Measurements from ENCODE around the gene ADH5. TPM values are rescaled to one million over a fixed set of nuclear protein-coding genes. Genes with fewer than 3 reads are reported as not detected.

ADH5 gene
- total and polyA plus RNA-seq, 10 of the 15 experiments (the other 5 are each of a cell fraction or from before 2014, with no cell fraction given): 48.5 to 159 (median 95.3) TPM

DNA sequence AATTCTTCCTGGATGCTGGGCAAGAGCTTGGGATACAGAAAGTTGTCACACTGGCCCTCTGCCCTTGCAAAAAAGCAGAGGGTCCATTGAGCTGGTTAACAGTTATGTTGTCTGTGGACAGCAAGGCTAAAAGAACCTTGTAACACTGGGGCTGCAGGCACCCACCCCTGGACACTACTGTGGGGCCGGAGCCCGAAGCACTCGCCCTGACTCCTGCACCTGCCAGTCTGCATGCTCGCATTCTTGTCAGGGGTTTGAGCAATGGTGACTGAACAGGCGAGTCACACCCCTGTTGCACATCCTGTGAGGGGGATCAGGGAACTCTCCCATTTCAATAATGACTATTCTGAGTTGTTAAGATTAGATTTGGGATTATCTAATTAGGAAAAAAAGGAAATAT lies 31.9 kb upstream of the ADH5 start (continued):
- TF ChIP-seq, protein P1, sequence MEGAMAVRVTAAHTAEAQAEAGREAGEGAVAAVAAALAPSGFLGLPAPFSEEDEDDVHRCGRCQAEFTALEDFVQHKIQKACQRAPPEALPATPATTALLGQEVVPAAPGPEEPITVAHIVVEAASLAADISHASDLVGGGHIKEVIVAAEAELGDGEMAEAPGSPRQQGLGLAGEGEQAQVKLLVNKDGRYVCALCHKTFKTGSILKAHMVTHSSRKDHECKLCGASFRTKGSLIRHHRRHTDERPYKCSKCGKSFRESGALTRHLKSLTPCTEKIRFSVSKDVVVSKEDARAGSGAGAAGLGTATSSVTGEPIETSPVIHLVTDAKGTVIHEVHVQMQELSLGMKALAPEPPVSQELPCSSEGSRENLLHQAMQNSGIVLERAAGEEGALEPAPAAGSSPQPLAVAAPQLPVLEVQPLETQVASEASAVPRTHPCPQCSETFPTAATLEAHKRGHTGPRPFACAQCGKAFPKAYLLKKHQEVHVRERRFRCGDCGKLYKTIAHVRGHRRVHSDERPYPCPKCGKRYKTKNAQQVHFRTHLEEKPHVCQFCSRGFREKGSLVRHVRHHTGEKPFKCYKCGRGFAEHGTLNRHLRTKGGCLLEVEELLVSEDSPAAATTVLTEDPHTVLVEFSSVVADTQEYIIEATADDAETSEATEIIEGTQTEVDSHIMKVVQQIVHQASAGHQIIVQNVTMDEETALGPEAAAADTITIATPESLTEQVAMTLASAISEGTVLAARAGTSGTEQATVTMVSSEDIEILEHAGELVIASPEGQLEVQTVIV (IDR thresholded peaks at IDR 0.05; ENCODE audit: borderline replicate concordance, partially characterized antibody): no peak
- no peak for TF ChIP-seq EED (IDR thresholded peaks at IDR 0.05; ENCODE audit: low read depth)
- TF ChIP-seq, protein P2, sequence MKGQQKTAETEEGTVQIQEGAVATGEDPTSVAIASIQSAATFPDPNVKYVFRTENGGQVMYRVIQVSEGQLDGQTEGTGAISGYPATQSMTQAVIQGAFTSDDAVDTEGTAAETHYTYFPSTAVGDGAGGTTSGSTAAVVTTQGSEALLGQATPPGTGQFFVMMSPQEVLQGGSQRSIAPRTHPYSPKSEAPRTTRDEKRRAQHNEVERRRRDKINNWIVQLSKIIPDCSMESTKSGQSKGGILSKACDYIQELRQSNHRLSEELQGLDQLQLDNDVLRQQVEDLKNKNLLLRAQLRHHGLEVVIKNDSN (IDR thresholded peaks at IDR 0.05; ENCODE audit: borderline replicate concordance, extremely low read length, insufficient read depth, low read depth, low read length): no peak
- no peak for TF ChIP-seq FOXK2 (IDR thresholded peaks at IDR 0.05)

DNA sequence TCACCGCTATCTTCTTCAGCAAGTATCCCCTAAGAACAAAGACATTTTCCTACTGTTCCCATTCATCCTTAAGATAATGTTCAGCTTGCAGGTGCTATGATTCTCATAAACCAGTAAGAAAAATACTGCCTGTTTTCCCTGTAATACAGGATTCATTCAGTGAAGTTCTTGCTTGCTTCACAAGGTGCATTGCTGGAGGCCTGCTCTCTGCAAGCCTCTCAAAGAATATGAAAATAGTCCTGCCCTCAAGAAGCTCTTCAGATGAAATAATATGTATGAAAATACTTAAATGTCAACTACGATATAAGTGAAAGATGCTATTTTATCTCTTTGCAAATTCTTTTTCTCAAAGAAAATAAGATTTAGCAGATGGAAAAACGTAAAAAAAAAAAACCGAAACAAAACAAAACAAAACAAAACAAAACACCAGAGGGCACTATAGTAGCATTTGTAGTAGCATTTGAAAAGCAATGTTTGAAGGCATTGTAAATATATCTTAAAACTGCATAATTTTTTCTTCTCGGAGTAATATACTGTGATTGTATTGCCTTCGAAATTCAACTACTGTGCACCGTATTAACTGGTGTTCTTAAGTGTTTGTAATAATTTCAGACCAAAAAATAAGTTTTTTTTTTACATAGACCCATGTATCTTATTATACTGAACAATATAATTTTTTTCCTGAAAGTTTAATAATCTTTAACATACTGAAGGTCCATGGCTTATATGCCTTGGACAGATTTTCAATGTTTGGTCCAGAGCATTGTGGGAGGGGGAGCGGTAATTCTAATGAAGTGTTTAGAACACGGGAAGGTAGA lies 29.5 kb upstream of the ADH5 start:
- FAIRE-seq (no peak), DNase-seq (ENCODE audit: low read depth, low spot score) (no peak), ATAC-seq (no peak)
- SMC1A ChIA-PET (ENCODE audit: uncharacterized antibody, unreplicated experiment): interaction anchor here (1.0 to 2.5 kb wide), 2 partner anchors 286 to 345 kb away, joined by 3 to 17 read pairs; no protein-coding TSS in a partner anchor
- Histone ChIP-seq H2AFZ (ENCODE audit: control insufficient read depth, low read depth, low read length) (no peak overlapping the region), H3K4me3 (no peak overlapping the region), H3K9ac (ENCODE audit: control insufficient read depth, insufficient read depth, low read length) (no peak overlapping the region), H3K4me1 (ENCODE audit: control insufficient read depth, insufficient read depth, low read length) (no peaks in the 10 kb centered on the region), H3K27ac (ENCODE audit: control insufficient read depth, insufficient read depth) (no peak overlapping the region), H3K9me3 (replicated peaks; ENCODE audit: control insufficient read depth, insufficient read depth, low read length) (no peaks in the 10 kb centered on the region), H3K36me3 (ENCODE audit: control insufficient read depth in 2 of 2, insufficient read depth in 2 of 2, low read length in 1 of 2) (no peaks in the 10 kb centered on the region), H4K20me1 (ENCODE audit: control insufficient read depth, insufficient read depth) (no peaks in the 10 kb centered on the region), H3K4me2 (ENCODE audit: control insufficient read depth, insufficient read depth) (no peak overlapping the region), H3K27me3 (replicated peaks in 1 of 2; ENCODE audit: control insufficient read depth in 2 of 2, insufficient read depth in 2 of 2, low read length in 1 of 2) (no peaks in the 10 kb centered on the region), H3K79me2 (ENCODE audit: control insufficient read depth, insufficient read depth, low read length) (no peaks in the 10 kb centered on the region)
- RAD21 ChIA-PET (ENCODE audit: unreplicated experiment): interaction anchor here (1.0 to 1.3 kb wide), 2 partner anchors 123 to 287 kb away, joined by 3 to 4 read pairs; partner anchors contain the start of gene METAP1
- WGBS (ENCODE audit: insufficient coverage, insufficient replicate concordance, low lambda C conversion rate, missing lambda C conversion rate): 23% methylated on average over 9 of the region's 9 CpGs
- CTCF ChIA-PET: interaction anchor here (0.6 to 2.6 kb wide), 5 partner anchors 30 to 974 kb away, joined by 3 to 36 read pairs (median 3); partner anchors contain the start of gene ADH5
- in situ Hi-C loops (cut with MboI): no loop called here
- BruUV-seq (replicated peaks): no TSS peak
- TF ChIP-seq, protein P3, sequence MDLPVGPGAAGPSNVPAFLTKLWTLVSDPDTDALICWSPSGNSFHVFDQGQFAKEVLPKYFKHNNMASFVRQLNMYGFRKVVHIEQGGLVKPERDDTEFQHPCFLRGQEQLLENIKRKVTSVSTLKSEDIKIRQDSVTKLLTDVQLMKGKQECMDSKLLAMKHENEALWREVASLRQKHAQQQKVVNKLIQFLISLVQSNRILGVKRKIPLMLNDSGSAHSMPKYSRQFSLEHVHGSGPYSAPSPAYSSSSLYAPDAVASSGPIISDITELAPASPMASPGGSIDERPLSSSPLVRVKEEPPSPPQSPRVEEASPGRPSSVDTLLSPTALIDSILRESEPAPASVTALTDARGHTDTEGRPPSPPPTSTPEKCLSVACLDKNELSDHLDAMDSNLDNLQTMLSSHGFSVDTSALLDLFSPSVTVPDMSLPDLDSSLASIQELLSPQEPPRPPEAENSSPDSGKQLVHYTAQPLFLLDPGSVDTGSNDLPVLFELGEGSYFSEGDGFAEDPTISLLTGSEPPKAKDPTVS (IDR thresholded peaks at IDR 0.05; ENCODE audit: low read depth, low read length): no peak
- TF ChIP-seq MYC (IDR thresholded peaks at IDR 0.05; ENCODE audit: insufficient read depth, insufficient read length, insufficient replicate concordance, low read length, severe bottlenecking) (no peak), CBFB (IDR thresholded peaks at IDR 0.05; ENCODE audit: low read depth) (no peak), ZNF274 (IDR thresholded peaks at IDR 0.05; ENCODE audit: insufficient read depth, insufficient read length) (no peak), SMC3 (IDR thresholded peaks at IDR 0.05; ENCODE audit: borderline replicate concordance, low read length) (peak; percentile 55; the same call in 1 of the 2 replicates), RAD21 (IDR thresholded peaks at IDR 0.05; ENCODE audit: insufficient read depth, low read depth, low read length) (peak; percentile 37), NR2C1 (IDR thresholded peaks at IDR 0.05) (no peak), ZSCAN29 (IDR thresholded peaks at IDR 0.05) (no peak)
- TF ChIP-seq, protein P4, sequence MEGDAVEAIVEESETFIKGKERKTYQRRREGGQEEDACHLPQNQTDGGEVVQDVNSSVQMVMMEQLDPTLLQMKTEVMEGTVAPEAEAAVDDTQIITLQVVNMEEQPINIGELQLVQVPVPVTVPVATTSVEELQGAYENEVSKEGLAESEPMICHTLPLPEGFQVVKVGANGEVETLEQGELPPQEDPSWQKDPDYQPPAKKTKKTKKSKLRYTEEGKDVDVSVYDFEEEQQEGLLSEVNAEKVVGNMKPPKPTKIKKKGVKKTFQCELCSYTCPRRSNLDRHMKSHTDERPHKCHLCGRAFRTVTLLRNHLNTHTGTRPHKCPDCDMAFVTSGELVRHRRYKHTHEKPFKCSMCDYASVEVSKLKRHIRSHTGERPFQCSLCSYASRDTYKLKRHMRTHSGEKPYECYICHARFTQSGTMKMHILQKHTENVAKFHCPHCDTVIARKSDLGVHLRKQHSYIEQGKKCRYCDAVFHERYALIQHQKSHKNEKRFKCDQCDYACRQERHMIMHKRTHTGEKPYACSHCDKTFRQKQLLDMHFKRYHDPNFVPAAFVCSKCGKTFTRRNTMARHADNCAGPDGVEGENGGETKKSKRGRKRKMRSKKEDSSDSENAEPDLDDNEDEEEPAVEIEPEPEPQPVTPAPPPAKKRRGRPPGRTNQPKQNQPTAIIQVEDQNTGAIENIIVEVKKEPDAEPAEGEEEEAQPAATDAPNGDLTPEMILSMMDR (IDR thresholded peaks at IDR 0.05 in 2 of 3, conservative IDR thresholded peaks at IDR 0.05 in 1 of 3; ENCODE audit: control insufficient read depth in 2 of 3, extremely low read depth in 1 of 3, insufficient read depth in 1 of 3, low read depth in 3 of 3, low read length in 3 of 3): peak in 2 of 3 experiments; percentile 14 to 22; a peak in 1 of 6 replicates
- intact Hi-C loops (cut with micrococcal nuclease; ENCODE audit: unreplicated experiment): loop anchor here (1.0 kb wide), 2 partner anchors 287 to 345 kb away; no protein-coding TSS in a partner anchor
- POLR2A ChIA-PET: interaction anchor here (0.7 kb wide), 1 partner anchor 1709 kb away, joined by 4 read pairs; no protein-coding TSS in a partner anchor

Data from GM12878 (cell line).